GM21447 (cell line): ENCODE measurements around the gene PAX3.

Experiments used
- ATAC-seq: cut with Tn5 transposase; IDR thresholded peaks from one replicate; pipeline ENCODE4 v1.9.1; 2021; ENCODE audit not compliant: unreplicated experiment

Gene PAX3

DNA sequence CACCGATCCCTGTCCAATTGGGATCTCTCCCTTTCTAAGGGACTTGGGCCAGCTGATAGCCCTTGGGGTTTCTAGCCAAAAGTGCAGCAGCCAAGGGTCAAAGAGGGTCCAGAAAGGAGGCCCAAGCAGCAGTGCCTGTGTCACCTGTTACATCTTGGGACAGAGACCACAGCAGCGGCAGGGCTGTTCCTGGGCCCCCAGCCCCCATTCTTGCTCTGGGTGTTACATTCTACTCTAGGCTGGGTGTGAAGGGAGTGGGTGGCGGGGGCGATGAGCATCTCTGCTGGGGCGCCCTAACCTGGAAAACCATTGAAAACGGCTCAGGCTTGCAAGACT, 1.2 kb downstream of the PAX3 start:
- ATAC-seq, result no peak

- ATAC-seq, result no peak
Observed at GRCh38 chr2:222296911-222297599, 1.7 kb downstream of the PAX3 start.

DNA sequence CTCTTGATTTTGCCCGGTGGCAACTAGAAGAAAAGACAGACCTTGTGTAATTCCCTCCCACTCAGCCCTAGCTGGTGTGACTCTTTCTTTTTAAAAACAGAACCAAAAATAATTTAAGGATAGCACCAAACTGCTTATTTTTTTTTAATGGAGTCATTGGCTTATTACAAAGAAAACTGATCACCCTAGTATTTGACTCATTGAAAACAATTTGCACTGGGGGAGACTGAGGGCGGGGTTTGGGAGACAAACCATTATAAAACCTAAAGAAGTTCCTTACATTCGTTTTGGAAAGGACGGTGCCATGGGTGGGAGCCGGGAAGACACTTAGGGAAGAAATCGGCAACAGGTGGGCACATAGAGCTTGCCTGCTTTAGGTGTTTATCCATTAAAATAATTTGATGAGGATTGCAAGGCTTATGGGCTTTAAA, 2.5 kb downstream of the PAX3 start:
- no peak for ATAC-seq

DNA sequence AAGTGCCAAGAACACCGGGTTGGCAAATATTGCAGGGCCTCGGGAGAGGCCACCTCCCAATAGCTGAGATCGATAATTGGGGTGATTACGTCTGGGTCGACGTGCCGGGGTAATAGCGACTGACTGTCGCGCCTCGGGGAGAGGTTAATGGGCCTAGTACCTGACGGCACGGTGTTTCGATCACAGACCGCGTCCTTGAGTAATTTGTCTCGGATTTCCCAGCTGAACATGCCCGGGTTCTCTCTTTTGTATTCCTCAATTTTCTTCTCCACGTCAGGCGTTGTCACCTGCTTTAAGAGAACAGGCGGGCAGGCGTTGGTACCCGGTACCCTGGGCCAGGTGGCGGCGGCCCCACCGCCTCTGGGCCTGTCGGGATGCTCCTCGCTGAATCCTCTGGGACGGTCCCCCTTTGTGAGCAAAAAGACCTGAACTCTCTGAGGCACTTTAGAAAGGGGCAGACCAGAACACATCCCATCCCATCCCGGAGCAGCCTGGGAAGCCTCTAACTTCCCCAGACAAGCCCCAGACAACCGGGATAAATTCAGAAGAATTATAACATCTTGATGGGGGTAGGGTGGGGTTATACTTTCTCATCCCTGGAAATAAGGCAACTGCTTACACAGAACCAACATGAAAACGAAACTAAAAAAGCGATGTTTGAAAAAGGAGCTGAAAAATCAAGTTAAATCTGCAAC, 3.3 kb downstream of the PAX3 start:
- ATAC-seq, result no peak

DNA sequence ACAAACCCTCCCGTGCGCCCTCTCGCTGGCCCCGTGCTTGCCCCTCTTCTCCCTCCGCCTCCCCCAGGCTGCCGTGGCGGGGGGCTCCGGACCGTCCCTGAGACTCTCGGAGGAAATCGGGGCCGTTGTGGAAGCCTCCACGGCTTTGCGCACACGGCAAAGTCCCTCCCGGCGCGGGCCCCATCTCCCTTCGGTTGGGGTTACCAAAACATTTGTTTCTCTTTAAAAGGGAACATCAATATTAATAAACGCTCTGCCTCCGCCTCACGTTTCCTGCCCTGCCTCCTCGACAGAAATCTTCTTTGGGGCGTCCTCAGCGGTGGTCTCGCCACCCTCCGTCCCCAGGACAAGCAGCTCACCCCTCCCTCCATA, 3.8 kb downstream of the PAX3 start:
- no peak for ATAC-seq

GRCh38 chr2:222293660-222294630, 4.9 kb downstream of the PAX3 start:
- no peak for ATAC-seq

DNA sequence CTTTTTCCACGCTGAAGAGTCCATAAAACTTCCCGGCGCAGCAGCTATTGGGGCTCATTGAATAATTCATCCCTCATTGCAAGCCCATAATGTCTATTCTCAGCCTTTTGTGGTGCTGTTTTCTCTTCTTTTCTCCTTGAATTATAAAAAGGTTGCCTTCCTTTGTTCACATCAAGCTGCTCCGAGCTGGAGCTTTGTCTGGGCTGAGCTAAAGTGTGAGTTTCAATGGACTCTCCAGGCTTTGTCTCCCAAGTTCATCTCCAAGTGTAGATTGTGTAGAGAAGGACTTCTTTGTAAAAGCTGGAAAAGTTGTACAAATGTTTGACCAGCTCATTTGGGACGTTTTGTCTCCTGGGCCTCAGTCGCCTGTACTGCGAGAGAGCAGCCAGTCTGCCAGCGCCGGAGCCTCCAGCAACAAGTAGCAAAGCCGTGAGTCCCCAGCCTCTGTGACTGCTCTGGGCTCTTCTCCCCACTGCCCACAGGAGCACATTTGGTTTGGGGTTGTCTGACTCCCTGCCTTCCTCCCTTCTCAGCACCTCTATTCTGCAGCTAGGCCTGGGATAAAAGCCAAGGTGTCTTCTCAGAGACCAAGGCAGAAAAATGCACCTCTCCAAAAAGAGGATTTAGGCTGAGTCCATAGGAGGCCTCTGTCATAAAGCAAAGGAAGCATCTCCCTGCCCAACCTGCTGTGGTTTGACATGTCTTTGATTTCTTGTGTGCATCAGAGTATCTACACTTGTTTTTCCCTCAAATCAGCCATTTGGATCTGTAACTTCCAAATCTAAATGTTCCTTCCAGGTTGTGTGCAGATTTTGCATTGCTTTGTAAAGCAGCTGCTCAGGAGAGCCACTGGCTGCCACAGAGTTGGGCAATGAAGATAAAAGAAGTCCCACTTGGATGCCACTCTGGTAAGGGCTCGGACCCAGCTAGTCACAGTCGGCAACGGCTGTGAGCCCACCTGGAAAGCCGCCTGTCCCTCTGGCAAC, 6.4 kb downstream of the PAX3 start:
- no peak for ATAC-seq

DNA sequence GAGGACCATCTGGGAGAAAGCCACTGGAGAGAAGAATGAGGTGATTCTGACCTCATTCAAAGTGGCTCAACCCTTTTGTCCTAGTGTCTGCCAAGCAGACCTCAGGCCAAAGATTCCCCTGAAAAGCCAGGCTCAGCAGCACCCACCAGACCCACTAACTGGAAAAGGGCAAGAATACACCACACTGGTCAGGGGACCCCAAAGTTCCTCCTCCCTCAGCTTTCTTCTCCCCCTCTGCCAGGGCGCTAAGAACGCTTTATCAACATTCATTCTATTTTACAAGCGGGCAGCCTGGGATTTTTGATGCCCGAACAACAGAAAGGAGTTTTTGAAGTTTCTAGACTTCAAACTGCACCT, 7.3 kb downstream of the PAX3 start:
- ATAC-seq, result no peak

GRCh38 chr2:222290736-222291484, 7.9 kb downstream of the PAX3 start:
- ATAC-seq, result no peak

DNA sequence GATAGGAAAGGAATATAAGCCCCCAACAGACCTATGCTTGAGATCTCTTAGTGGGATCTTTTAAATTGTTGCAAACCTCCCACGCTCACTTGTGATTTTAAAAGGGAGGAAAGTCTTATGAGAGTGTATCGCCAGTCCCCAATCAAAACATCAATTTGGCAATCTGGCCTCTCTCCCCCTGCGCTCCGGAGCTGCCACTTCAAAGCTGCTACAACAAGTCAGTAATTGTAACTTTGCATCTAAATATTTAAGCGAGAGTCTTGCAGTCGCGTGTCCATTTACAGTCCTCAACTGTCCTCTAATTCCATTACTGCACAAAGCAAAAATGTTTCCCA, 8.4 kb downstream of the PAX3 start:
- ATAC-seq, result no peak

DNA sequence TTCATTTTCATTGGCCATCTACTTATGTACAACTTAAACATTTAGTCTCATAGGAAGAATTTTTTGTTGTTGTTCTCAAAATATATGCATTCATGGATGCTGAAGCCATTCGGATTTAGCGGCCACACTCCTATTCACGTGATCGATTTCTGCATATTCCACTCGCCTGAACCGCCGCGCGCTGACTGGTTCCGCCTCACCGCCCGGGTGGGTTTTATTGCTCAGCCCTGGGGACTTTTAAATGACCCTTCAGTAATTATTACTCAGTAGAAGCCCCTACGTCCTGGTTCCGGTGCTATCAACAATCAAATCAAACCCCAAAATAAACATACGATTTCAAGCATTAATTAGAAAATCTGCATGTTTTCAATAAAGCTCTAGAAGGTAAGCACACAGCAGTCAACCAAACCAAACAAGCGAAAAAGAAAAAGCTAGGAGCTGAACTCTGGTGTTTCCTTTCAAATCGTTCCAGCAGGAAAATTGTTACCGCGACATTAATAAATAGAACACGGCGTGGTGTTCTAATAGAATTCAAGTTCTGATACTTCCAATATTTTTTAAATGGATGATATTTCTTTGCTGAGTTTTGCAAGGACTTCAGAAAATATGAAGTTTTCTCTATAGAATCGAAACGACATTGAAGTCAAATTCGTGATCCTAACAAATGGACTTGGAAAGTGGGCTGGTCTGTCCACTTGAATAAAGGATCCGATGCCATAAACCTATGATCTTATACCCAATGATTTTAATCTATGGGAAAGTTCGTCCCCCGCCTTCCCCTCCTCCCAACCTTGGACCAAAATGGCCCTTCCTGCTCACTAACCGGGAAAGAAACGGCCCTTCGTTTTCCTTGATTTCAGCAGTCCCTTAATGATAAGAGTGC, 9.3 kb downstream of the PAX3 start:
- ATAC-seq, result no peak

DNA sequence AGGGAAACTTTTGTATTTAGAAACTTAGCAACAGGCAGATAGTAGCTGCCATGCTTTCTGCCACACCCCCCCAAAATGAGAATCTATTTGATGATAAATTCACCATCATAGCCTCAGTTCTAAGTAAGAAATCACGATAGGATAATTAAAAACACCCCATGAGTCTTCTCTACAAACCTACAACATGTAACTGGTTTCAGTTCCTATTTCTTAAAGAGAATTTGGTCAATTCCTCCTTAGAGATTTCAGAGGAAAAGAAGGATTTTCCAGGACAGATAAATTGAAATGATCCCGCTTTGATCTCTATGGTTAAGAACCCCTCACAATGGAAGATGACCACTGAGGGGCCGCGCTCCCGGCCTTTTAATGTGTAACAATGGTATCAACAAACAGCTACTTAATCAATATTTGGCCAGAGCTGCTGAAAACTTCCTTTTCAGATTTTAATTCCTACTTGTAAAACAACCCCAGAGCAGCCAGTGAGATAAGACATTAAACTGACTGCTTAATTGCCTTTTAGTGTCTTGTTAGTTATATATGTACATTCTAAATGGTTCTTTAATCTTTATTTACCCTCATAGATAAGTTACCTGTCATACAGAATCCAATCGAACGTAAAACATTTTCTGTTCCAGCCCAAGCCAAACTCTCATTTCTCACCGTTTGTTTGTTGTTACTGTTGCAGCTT, 10.1 kb downstream of the PAX3 start:
- no peak for ATAC-seq

- ATAC-seq, result no peak
Observed at GRCh38 chr2:222287862-222288479, 10.8 kb downstream of the PAX3 start.

DNA sequence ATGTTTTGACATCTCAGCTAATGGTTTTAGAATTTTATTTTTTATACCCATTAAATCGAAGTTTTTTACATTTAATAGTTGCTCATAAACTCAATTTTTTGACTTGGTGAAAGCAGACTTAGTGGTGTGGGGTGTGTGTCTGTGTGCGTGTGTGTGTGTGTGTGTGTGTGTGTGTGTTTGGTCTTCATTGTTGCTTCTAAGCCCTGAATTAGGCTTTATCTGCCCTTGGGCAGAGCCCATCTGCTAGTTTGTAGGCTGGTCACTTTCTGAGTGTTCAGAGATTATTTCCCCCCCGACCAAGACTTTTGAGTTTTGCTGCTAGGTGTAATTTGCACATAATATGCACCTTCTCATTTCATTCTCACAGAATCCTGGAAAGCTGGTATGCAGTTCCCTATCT, 14.3 kb downstream of the PAX3 start:
- ATAC-seq, result no peak

GRCh38 chr2:222283634-222284033, 15.2 kb downstream of the PAX3 start:
- no peak for ATAC-seq

GRCh38 chr2:222281506-222281905, 17.3 kb downstream of the PAX3 start:
- no peak for ATAC-seq

DNA sequence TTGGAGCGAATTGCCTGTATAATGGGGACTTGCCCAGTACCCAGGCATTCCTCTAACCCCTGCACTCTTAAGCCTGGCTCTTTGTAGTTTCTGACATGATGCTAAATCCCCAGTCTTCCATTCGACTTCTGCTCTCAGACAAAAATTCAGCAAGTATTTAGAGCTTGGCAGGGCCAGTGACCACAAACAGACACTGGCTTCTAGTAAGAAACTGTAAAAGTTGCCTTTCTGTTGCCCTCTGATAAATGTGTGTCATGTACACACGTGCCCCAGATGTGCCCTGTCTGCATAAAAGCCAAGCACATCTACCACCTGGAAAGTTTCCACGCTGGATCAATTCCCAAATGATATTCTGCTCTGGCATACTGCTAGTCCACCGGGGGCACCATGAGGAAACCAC, 18.0 kb downstream of the PAX3 start:
- no peak for ATAC-seq

DNA sequence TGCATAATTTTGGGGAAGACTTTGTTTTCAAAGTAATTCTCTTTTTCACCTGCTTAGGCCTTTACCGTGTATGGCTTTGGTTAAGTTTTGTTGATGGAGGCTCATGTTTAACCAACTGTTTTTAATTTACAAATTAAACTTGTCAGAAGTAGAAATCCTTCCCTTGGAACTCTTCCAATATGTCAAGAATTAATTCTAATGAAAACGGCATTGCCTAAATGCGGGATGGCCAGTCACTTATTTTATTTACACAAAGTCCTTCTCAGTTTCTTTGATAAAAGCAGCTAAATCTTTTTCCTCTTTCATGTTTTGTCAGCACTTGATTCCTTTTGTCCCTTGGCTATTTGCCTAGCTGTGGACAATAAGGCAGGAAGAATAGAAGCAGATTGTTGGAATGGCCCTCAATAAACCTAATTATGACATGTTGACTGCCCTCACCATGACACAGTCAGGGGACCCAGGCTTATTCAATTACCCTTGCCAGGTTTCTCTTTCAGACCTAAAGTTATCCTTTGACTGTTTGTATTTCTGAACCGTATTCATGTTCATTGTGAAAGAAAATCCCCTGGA, 26.3 kb downstream of the PAX3 start:
- ATAC-seq, result no peak
